NCI-H345 treated with DMSO at 0.1 percent for 48 hours (cell line): ENCODE measurements around the gene ARHGEF26.

Experiments used
- DNase-seq: peaks from one replicate; lab custom pipeline; 2025; ENCODE audit not compliant: unreplicated experiment; lab: John Stamatoyannopoulos, UW

The ARHGEF26 gene

DNA sequence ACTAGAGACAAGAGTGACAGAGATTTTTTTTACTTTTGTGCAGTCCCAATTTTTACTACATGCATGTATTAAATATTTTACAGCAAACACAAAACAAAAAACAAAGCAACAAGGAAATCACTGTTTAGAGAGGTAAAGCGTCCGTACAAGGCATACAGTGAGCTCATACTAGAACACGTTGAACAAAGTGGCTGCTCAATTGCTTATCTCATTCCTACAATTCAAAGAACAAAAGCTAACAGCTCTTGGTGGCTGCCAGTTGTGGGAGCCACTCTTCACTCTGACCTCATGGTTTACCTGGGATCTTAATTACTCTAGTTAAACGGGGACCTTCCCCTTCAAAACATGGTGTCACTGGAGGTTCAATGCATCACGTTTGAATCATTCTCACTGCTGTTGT is 7.6 kb upstream of the ARHGEF26 start:
- DNase-seq, result no peak

DNA sequence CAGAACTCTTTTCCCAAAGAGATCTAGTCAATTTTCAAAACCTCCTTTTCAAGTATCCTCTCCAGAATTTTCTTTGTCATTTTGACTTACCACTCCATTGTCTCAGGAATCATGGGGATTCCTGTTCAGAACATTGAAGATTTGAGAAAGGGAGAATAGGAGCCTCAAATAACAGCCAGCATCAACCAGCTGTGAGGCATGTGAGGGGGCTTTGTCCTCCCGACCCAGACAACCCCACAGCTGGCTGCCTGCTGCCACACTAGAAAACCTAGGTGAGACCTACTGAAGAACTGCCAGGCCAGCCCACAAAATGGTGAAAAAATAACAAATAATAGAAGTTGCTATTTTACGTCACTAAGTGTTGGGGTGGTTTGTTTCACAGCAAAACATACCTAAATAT is 5.9 kb upstream of the ARHGEF26 start:
- DNase-seq, result no peak

DNA sequence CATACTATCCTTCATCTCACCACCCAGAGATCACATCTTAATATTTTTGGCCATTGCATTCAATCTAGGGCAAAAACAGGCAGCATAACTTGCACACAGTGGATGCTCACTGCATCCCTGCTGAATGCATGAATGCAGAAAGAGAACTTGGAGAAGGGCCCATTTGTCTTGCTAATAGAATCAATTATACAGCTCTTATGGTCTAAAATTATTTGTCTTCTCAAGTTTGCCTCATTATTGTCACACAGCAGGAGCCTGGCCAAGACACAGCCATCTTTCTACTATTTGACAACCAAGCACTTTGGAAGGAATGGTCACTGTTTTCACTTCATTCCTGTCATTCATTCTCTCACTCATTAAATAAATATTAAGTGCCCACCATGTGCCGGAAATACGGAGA is 1.2 kb upstream of the ARHGEF26 start:
- no peak for DNase-seq

DNA sequence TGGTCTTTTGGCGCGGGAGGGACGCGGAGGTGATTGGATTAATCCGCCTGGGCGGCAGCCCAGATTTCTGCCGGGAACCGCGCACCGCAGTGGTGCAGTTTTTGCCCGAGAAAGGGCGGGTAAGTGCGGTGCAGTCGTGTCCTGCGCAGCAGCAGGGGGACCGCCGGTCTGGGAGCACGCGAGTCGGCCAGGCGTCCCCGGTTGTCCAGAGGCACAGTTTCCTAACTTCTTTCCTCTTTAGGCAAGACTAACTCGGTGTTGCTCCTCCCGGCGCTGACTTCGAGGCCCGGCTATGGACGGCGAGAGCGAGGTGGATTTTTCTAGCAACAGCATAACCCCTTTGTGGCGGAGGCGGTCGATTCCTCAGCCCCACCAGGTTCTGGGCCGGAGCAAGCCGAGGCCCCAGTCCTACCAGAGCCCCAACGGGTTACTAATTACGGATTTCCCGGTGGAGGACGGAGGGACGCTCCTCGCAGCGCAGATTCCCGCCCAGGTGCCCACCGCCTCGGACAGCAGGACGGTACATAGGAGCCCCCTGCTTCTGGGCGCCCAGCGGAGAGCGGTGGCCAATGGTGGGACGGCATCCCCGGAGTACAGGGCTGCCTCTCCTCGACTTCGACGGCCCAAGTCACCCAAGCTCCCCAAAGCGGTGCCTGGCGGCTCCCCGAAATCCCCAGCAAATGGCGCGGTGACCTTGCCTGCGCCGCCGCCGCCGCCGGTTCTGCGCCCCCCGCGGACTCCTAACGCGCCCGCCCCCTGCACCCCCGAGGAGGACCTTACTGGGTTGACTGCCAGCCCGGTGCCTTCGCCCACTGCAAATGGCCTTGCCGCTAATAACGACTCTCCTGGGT is 736 bp downstream of the ARHGEF26 start:
- no peak for DNase-seq

DNA sequence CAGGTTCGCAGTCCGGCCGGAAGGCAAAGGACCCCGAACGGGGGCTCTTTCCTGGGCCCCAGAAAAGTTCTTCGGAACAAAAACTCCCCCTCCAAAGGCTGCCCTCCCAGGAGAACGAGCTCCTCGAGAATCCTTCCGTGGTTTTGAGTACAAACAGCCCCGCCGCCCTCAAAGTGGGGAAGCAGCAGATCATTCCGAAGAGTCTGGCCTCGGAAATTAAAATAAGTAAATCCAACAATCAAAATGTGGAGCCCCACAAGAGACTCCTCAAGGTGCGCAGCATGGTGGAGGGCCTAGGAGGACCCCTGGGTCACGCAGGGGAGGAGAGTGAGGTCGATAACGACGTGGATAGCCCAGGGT is 1.3 kb downstream of the ARHGEF26 start:
- no peak for DNase-seq

DNA sequence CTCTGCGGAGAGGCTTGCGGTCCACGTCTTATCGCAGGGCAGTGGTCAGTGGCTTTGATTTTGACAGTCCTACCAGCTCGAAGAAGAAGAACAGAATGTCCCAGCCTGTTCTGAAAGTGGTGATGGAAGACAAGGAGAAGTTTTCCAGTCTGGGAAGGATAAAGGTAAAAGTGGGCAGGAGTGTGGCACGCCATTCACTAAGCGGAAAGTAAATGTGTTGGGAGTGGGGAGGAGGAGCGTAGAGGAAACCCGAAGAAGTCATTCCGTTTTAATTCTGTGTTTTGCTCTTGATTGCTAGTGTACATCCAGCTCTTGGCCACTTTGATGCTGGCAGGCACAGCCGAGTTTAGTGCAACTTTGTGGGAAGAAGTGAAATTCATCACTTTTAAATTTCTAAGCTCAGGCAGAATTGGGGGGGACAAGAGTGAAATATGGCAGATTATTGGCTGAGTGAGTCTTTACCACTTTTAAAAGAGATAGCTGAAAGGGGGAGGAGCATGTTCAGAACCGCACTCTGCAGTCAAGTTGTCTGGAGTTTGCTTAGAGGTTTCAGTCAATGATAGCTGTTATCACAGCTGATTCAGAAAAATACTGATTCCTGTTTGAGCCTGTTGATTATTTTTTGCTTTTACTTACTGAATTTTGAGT is 1.8 kb downstream of the ARHGEF26 start:
- no peak for DNase-seq

DNA sequence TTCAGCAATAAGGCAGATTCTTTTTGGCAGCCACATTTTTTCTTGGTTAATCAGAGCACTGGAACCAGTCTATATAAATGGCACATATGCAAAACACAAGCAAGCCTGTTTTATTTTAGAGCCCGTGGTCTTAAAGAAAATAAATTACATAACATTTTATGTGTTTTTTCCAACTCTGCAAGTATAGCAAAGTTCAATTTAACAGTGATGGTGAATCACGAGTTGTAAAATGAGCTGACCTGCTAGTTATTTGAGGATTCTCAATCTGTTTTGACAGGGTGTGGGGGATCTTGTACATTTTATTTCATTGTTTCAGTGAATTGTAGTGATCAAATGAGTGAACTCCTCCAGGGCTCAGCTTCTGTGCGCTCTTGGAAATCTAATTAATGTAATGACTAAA is 2.7 kb downstream of the ARHGEF26 start:
- DNase-seq, result no peak

DNA sequence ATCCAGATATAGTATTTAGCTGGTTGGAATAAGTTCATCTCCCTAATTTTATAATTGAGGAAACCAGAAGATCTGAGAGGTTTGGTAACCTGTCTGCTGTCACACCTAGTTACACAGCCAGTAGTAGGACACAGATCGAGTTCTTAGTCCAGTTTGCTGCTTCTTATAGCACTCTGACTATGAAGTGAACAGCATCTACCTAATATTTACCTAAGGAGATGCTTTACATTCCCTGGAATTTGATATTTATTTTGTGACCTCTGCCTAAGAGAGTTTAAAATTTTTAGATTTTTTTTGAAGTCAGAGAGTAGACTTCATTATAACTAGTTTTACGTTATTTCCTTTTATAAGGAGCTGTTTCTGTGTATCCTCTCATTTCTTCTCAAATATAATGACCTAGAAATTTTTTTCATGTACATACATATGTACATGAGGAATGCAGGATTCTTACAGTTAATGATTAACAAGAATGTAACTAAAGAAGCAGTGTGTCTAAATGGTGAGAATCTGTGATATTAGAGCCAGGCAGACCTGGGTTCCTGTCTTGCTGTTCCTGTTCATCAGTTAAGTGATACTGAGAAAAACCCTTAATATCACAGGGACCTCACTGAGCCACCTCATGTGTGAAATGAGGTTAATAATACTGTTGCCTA is 4.3 kb downstream of the ARHGEF26 start:
- DNase-seq, result no peak

DNA sequence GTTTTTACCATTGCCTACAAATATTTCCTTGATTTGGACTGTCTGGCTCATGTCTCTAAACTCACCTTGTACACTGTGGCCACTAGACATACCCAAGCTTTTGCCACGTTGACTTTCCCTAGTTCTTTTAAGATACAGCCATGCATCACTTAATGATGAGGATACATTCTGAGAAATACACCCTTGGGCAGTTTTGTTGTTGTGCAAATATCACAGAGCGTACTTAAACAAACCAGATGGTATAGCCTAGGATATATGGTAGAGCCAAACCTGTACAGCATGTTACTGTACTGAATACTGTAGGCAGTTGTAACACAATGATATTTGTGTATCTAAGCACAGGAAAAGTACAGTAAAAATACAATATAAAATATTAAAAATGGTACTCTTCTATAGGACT is 5.5 kb downstream of the ARHGEF26 start:
- no peak for DNase-seq

DNA sequence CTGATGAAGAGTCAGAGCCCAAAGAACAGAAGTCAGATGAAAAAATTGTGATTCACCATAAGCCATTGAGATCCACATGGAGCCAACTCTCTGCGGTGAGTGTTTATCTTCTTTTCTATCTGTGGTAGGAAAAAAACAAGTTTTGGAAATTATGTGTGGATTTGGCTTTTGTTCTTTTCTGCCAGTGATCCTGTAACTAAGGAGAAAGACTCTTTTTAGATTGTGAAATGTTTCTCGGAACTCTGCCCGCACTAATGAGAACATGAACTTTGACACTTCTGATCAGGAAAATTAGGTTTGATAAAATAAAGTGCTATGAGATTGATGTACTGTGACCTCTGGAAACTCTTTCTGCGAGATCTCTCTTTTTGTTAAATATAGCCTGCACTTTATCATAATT is 8.4 kb downstream of the ARHGEF26 start:
- no peak for DNase-seq

DNA sequence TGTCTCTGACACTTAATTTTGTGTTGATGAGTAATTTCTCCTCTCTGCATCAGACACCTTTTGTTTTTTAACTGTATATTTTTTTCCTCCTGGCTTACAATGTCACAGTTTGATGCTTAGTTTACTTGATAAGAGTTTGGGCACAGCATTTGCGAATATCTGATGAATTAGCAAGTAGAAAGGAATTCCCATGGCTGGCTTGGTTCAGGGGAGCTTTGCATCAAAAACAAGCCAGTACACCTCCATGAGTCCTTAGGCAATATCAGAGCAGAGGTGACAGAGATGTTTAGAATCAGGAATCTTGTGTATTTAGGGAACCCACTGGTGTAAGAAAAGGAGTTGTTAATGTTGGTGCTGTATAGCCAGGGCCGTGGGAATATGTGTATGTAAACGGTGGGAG is 9.3 kb downstream of the ARHGEF26 start:
- no peak for DNase-seq

DNA sequence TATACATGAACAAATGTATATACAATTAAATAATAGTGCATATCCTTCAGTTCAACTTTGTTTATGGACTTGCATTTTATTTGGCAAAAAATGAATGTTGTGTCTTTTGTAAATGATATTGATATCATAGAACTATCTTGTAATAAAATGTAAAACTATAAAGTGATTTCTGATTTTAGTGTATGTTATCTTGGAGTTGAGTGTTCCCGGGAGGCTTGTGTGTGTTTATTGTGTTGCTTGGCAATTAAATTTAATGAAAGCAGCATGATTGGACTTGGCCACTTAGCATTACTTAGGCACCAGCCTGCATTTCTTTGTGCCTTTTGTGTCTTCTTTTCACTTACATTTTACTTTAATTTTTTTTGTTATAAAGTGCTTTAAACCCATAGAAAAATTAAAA is 10.6 kb downstream of the ARHGEF26 start:
- DNase-seq, result no peak

DNA sequence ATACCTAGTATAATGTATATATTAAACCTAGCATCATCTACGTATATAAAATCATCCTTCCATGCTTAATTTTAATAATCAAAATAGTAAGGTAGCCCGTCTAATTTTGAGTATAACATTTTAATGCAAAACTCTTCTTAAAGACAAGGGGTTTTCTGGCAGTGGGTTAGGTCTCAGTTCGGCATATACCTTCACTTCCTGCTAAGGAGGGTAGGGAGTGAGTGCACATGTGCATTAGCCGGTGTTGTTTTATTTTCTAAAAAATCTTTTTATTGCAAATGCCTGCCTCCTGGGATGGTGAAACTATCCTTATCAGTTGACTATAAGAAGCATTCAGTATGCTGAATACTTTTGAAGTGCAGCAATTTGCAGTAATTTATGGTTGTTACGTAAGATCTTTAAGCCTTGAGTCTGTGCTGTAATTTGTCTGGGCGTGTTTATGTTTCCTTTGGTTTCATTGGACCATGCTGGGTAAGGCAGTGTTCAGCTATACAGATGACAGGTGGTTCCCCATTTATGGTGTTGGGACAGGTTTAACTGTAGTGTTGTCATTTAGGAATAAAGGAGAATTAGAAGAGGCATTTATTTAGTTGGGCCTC is 11.7 kb downstream of the ARHGEF26 start:
- no peak for DNase-seq

DNA sequence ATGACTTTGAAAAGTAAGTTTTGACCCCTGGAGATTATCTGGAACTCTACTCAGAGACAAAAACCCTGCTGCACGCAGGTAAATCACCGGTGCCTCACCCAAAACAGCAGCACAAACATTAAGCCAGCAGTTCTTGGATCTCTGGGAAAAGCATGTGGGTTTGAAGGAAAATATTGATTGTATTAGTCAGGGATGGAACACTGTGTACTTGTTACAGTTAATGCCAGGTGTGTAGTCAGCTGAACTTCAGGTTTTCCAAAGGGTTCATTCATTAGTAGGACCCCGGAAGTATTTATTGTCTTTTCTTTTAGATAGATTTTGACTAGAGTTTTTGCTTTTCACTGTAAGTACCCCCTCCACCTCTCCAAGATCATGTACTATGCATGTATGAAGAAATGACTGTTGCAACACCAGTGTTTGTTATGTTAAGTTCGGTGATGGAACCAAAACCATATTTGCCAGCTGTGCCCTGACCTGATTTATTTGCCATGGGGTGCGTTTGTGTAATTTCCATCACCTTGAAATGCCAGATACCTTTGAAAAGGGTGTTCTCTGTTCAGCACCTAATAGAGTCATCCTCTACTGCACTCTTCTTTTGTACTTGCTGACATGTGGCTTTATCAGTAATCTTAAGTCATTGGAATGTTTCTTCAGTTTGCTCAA is 14.5 kb downstream of the ARHGEF26 start:
- DNase-seq, result no peak

DNA sequence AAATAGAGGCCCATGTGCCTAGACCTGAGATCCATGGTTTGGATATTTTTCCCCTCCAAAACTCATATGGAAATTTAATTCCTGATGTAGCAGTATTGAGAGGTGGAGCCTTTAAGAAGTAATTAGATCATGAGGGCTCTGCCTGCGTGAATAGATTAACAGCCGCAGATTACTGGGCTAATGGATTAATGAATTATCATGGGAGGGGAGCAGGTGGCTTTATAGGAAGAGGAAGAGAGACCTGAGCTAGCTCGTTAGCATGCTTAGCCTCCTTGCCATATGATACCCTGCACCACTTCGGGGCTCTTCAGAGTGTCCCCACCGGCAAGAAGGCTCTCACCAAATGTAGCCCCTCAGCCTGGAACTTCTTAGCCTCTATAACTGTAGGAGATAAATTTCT is 15.8 kb downstream of the ARHGEF26 start:
- no peak for DNase-seq

DNA sequence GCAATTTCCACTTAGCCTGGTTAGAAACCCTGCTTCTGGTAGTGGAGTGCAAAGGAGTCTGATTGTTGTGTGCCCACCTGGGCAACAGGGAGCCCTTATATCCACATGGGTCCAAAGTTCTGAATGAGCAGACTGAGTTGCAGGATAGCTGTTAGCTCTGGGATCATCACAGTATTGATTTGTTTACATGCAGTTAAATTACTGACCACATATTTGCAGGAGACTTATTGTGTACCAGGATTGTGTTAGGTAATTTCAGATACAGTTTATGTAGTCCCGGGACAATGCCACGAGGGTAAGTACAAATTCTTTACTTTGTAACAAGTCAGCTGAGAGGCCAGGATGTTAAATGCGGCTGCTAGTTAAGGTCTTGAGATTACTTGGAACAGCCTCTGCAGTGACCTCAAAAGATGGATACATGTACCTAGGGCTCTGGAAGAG is 18.8 kb downstream of the ARHGEF26 start:
- DNase-seq, result no peak

DNA sequence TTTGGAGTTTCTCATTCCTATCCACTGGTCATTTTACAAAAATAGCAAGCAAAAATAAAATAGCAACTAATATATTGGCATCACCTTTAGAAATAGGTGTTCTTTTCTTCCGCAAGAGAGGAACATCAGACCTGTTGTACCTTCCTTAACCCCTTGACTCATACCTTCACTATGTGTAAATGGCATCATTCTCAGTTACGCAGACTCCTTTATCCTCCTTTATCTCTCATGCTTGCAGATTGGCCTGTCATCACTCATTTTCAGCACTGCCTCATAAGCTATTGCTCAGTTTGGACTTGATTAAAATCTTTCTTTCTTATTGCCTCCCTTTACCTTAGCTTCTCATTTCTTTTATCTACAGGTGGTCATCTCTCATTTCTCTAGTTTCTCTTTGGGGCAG is 21.4 kb downstream of the ARHGEF26 start:
- no peak for DNase-seq

DNA sequence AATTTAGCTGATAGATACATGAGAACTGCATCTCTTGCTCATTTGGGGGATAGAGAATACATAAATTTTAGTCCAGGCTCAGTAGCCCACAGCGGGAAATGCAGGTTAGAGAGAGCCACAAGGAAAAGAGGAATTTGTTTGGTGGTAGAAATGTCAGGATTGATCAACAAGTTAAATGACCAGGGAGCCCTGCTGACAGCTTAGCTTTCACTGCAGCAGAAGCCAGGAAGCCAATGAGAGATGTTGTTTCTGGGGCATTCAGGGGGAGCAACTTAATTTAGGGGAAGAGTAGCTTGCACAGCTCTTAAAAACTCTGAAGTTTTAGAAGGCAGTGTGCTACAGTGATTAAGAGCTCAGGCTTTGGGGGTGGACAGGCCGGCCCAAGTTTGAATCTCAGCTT is 22.7 kb downstream of the ARHGEF26 start:
- no peak for DNase-seq

DNA sequence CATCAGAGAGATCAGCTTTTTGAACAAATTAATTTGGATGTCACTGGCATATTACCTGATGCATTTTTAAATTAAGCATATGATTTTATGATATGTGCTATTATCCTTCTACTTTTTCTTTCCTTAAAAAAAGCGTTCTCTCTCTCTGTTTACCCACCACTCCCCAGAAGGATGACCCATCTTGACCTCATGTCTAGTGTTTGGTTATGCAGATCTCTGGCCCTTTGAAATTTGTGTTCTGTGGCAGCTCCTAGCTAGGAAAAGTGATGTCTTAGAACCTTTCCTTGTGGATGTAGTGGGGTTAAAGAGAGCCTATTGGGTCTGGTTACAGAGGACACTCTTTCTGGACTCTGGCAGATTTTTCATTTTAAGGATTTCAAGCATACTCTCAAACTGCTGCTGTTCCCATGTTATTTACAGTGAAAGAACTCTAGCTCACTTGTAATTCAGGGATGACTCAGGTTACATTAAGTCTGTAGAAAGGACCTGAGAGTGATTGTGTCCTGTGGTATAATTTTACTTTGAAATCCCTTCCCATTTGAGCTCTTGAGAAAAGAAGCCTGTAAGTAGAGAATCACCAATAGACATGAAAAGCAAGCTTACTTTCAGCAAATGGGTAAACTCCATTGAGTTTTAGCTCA is 23.8 kb downstream of the ARHGEF26 start:
- no peak for DNase-seq

DNA sequence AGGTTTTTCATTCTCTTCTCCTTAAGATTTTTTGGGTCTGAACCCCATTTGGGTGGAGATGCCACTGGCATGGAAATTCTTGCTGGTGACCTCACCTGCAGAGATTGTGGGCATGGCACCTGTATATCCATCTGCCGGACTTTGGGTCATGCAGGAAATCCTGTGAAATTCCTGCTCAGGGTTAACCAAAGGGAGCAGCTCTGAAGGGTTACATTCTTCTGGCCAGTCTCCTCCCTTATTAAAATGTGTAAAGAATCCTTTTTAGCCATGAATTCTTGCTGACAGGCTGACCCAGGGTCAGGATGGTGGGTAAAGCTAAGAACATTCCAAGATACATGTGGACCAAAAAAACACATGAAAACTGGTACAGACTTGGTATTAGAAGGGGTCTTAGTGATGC is 27.4 kb downstream of the ARHGEF26 start:
- DNase-seq, result no peak

DNA sequence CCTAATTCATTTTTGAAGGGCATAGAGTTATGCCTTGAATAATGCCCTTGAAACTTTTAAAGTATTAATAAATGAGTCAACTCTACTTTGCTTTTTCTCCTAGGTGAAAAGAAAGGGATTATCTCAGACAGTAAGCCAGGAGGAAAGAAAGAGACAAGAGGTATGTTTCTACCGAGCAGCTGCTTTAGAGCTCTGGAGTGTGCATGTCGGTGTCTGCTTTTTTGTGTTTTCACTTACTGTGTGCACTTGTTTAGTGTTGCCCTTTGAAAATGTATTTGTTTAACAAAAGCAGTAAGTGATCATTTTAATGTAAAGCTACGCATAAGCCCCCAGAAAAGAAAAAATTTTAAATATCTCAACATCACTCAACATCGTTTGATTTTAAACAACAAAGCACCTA is 28.1 kb downstream of the ARHGEF26 start:
- DNase-seq, result no peak
